HG03159 (cell line): Measurements from ENCODE around the gene HSD3B2.

Source experiments
- ATAC-seq: cut with Tn5 transposase; IDR thresholded peaks from one replicate; pipeline ENCODE4 v1.9.1; 2021; ENCODE audit warnings: mild to moderate bottlenecking, moderate library complexity; ENCODE audit not compliant: unreplicated experiment

HSD3B2 gene

GRCh38 chr1:119452091-119452490, 37.1 kb downstream of the HSD3B2 start:
- no peak for ATAC-seq

GRCh38 chr1:119453021-119453420, 38.1 kb downstream of the HSD3B2 start:
- ATAC-seq: no peak

- no peak for ATAC-seq
These were observed 48.0 kb downstream of the HSD3B2 start for GRCh38 chr1:119462964-119463363.

- ATAC-seq: no peak
These were observed 48.6 kb downstream of the HSD3B2 start for GRCh38 chr1:119463569-119463968.

GRCh38 chr1:119466445-119466844, 51.5 kb downstream of the HSD3B2 start:
- no peak for ATAC-seq

GRCh38 chr1:119467219-119467618, 52.3 kb downstream of the HSD3B2 start:
- ATAC-seq: no peak

- no peak for ATAC-seq
These were observed 53.1 kb downstream of the HSD3B2 start for GRCh38 chr1:119467857-119468668.

- ATAC-seq: no peak
These were observed 54.8 kb downstream of the HSD3B2 start for GRCh38 chr1:119469741-119470140.

- no peak for ATAC-seq
These were observed 55.4 kb downstream of the HSD3B2 start for GRCh38 chr1:119470377-119470776.

- no peak for ATAC-seq
These were observed 56.0 kb downstream of the HSD3B2 start for GRCh38 chr1:119470958-119471357.

- ATAC-seq: no peak
These were observed 56.6 kb downstream of the HSD3B2 start for GRCh38 chr1:119471566-119471965.

GRCh38 chr1:119472080-119472818, 57.3 kb downstream of the HSD3B2 start:
- ATAC-seq: no peak
